ENCODE measurements around the gene NSG1. TPM values are rescaled to one million over a fixed set of nuclear protein-coding genes. Genes with fewer than 3 reads are reported as not detected.

The NSG1 gene
- total and polyA plus RNA-seq, 2 experiments from 2014 or later = 30.2 to 70.1 TPM

GRCh38 chr4:4430492-4431195 lies 43.7 kb downstream of the NSG1 start:
- no peak overlapping the region for H3K4me2 ChIP-seq
- no peak overlapping the region for H2AFZ ChIP-seq
- DNase-seq (ENCODE audit: low spot score) = peak; percentile 73
- no peaks in the 10 kb centered on the region for H3K9me2 ChIP-seq (replicated peaks; ENCODE audit: insufficient read depth)
- TF ChIP-seq EZH2phosphoT487 (IDR thresholded peaks at IDR 0.05; ENCODE audit: low read depth, severe bottlenecking, unreplicated experiment) (no peak), CTCF (IDR thresholded peaks at IDR 0.05; ENCODE audit: poor library complexity) (peak; percentile 48)
- no peaks in the 10 kb centered on the region for H3K9me3 ChIP-seq (ENCODE audit: low read depth)
- H3K4me1 ChIP-seq (ENCODE audit: insufficient read depth) = no peaks in the 10 kb centered on the region
- H4K20me1 ChIP-seq (ENCODE audit: insufficient read depth, poor library complexity, severe bottlenecking) = no peaks in the 10 kb centered on the region
- 47% methylated on average over 7 of the region's 7 CpGs for WGBS (ENCODE audit: low lambda C conversion rate, missing lambda C conversion rate)
- no peak overlapping the region for H3K27ac ChIP-seq
- H3K79me2 ChIP-seq = no peaks in the 10 kb centered on the region
- no peaks in the 10 kb centered on the region for H3K27me3 ChIP-seq
- no peak overlapping the region for H3K4me3 ChIP-seq
- no peaks in the 10 kb centered on the region for H3K36me3 ChIP-seq (replicated peaks; ENCODE audit: insufficient read depth, low read depth)

- Histone ChIP-seq H4K20me1 (ENCODE audit: insufficient read depth, poor library complexity, severe bottlenecking) (no peaks in the 10 kb centered on the region), H2AFZ (no peak overlapping the region), H3K4me2 (no peak overlapping the region), H3K4me1 (ENCODE audit: insufficient read depth) (no peaks in the 10 kb centered on the region), H3K9me2 (replicated peaks; ENCODE audit: insufficient read depth) (no peaks in the 10 kb centered on the region), H3K27me3 (no peaks in the 10 kb centered on the region), H3K36me3 (replicated peaks; ENCODE audit: insufficient read depth, low read depth) (no peaks in the 10 kb centered on the region), H3K27ac (no peak overlapping the region), H3K4me3 (no peak overlapping the region), H3K9me3 (ENCODE audit: low read depth) (no peaks in the 10 kb centered on the region), H3K79me2 (no peaks in the 10 kb centered on the region)
- 98% methylated on average over 11 of the region's 11 CpGs for WGBS (ENCODE audit: low lambda C conversion rate, missing lambda C conversion rate)
- DNase-seq (ENCODE audit: low spot score) = no peak
- TF ChIP-seq CTCF (IDR thresholded peaks at IDR 0.05; ENCODE audit: poor library complexity) (no peak), EZH2 (IDR thresholded peaks at IDR 0.05; ENCODE audit: borderline replicate concordance) (no peak), EZH2phosphoT487 (IDR thresholded peaks at IDR 0.05; ENCODE audit: low read depth, severe bottlenecking, unreplicated experiment) (no peak)
These were observed 45.6 kb downstream of the NSG1 start for GRCh38 chr4:4432341-4433125.

- H2AFZ ChIP-seq = no peak overlapping the region
- no peaks in the 10 kb centered on the region for H3K79me2 ChIP-seq
- H3K27me3 ChIP-seq = no peaks in the 10 kb centered on the region
- WGBS (ENCODE audit: low lambda C conversion rate, missing lambda C conversion rate) = 90% methylated on average over 4 of the region's 4 CpGs
- H3K4me2 ChIP-seq = no peak overlapping the region
- no peaks in the 10 kb centered on the region for H3K9me3 ChIP-seq (ENCODE audit: low read depth)
- no peak overlapping the region for H3K27ac ChIP-seq
- no peaks in the 10 kb centered on the region for H3K9me2 ChIP-seq (replicated peaks; ENCODE audit: insufficient read depth)
- TF ChIP-seq EZH2phosphoT487 (IDR thresholded peaks at IDR 0.05; ENCODE audit: low read depth, severe bottlenecking, unreplicated experiment) (no peak), CTCF (IDR thresholded peaks at IDR 0.05; ENCODE audit: poor library complexity) (no peak), EZH2 (IDR thresholded peaks at IDR 0.05; ENCODE audit: borderline replicate concordance) (no peak)
- H3K36me3 ChIP-seq (replicated peaks; ENCODE audit: insufficient read depth, low read depth) = no peaks in the 10 kb centered on the region
- H3K4me3 ChIP-seq = no peak overlapping the region
- H3K4me1 ChIP-seq (ENCODE audit: insufficient read depth) = no peaks in the 10 kb centered on the region
- H4K20me1 ChIP-seq (ENCODE audit: insufficient read depth, poor library complexity, severe bottlenecking) = no peaks in the 10 kb centered on the region
- DNase-seq (ENCODE audit: low spot score) = no peak
These were observed 47.0 kb downstream of the NSG1 start for GRCh38 chr4:4433941-4434340.
